ENCODE data around the gene C7orf25.

The C7orf25 gene

GRCh38 chr7:42930889-42931288 lies 19.0 kb upstream of the C7orf25 start (continued):
- TF ChIP-seq PRDM6 (tag by site-specific recombination; IDR thresholded peaks at IDR 0.05), result peak; percentile 82
- TF ChIP-seq ZNF600 (tag by site-specific recombination; IDR thresholded peaks at IDR 0.05), result no peak

GRCh38 chr7:42929449-42929848 lies 17.6 kb upstream of the C7orf25 start:
- Histone ChIP-seq H3K4me3 (ENCODE audit: low read depth, low read length) (no peak overlapping the region), H3K9me3 (ENCODE audit: control insufficient read depth, insufficient read depth, low read depth, low read length) (no peaks in the 10 kb centered on the region), H3K27ac (ENCODE audit: extremely low read depth, low read depth, low read length) (no peak overlapping the region), H3K4me1 (ENCODE audit: control insufficient read depth, insufficient read depth, low read length) (no peaks in the 10 kb centered on the region), H3K36me3 (ENCODE audit: control insufficient read depth in 2 of 2, insufficient read depth in 1 of 2, low read length in 2 of 2) (peaks cover 27 to 36% of the 10 kb centered on the region in 2 experiments)
- TF ChIP-seq ZNF692 (tag by site-specific recombination; IDR thresholded peaks at IDR 0.05) (no peak), ZNF529 (tag by site-specific recombination; IDR thresholded peaks at IDR 0.05; ENCODE audit: insufficient replicate concordance) (no peak), ZNF596 (tag by site-specific recombination; IDR thresholded peaks at IDR 0.05) (no peak)
- CTCF ChIA-PET, result interaction anchor here (0.7 to 4.4 kb wide), 3 partner anchors 44 to 989 kb away, joined by 3 to 11 read pairs (median 3); no protein-coding TSS in a partner anchor
- POLR2A ChIA-PET, result interaction anchor here (1.6 kb wide), 1 partner anchor 14 kb away, joined by 4 read pairs; no protein-coding TSS in a partner anchor

GRCh38 chr7:42928754-42929153 lies 16.9 kb upstream of the C7orf25 start:
- H3K4me3 ChIP-seq (ENCODE audit: low read depth, low read length), result no peak overlapping the region
- peaks cover 33 to 37% of the 10 kb centered on the region in 2 experiments for H3K36me3 ChIP-seq (ENCODE audit: control insufficient read depth in 2 of 2, insufficient read depth in 1 of 2, low read length in 2 of 2)
- no peak overlapping the region for H3K27ac ChIP-seq (ENCODE audit: extremely low read depth, low read depth, low read length)
- ChIA-PET POLR2A (interaction anchor here (1.6 kb wide), 1 partner anchor 14 kb away, joined by 4 read pairs; no protein-coding TSS in a partner anchor), CTCF (interaction anchor here (1.4 kb wide), 1 partner anchor 179 kb away, joined by 3 read pairs; no protein-coding TSS in a partner anchor)
- H3K9me3 ChIP-seq (ENCODE audit: control insufficient read depth, insufficient read depth, low read depth, low read length), result no peaks in the 10 kb centered on the region
- H3K4me1 ChIP-seq (ENCODE audit: control insufficient read depth, insufficient read depth, low read length), result no peaks in the 10 kb centered on the region
- peak; percentile 60; the same call in 1 of the 2 replicates for TF ChIP-seq ZNF121 (tag by site-specific recombination; IDR thresholded peaks at IDR 0.05)
- no peak for TF ChIP-seq TCF7L2 (IDR thresholded peaks at IDR 0.05; ENCODE audit: borderline replicate concordance, low read depth, low read length)
- TF ChIP-seq ZBTB17 (tag by site-specific recombination; IDR thresholded peaks at IDR 0.05), result peak; percentile 91

GRCh38 chr7:42926204-42926603 lies 14.3 kb upstream of the C7orf25 start:
- no peaks in the 10 kb centered on the region for H3K4me1 ChIP-seq (ENCODE audit: control insufficient read depth, insufficient read depth, low read length)
- no peak for TF ChIP-seq ATF2 (tag by site-specific recombination; IDR thresholded peaks at IDR 0.05; ENCODE audit: low read depth)
- no peak for TF ChIP-seq ZNF473 (tag by site-specific recombination; IDR thresholded peaks at IDR 0.05)
- no peak for TF ChIP-seq GLIS2 (tag by site-specific recombination; IDR thresholded peaks at IDR 0.05)
- no peak for TF ChIP-seq YY1 (tag by site-specific recombination; IDR thresholded peaks at IDR 0.05)
- no peak for TF ChIP-seq PRDM2 (tag by site-specific recombination; IDR thresholded peaks at IDR 0.05; ENCODE audit: borderline replicate concordance)
- no peak for TF ChIP-seq ZNF157 (tag by site-specific recombination; IDR thresholded peaks at IDR 0.05)
- no peak for TF ChIP-seq ZNF76 (tag by site-specific recombination; IDR thresholded peaks at IDR 0.05; ENCODE audit: borderline replicate concordance, low read depth)
- no peak for TF ChIP-seq SP3 (tag by site-specific recombination; IDR thresholded peaks at IDR 0.05)
- TF ChIP-seq OSR2 (tag by site-specific recombination; IDR thresholded peaks at IDR 0.05), result no peak
- TF ChIP-seq ZFP41 (tag by site-specific recombination; IDR thresholded peaks at IDR 0.05; ENCODE audit: borderline replicate concordance), result no peak
- TF ChIP-seq TRIM28 (IDR thresholded peaks at IDR 0.05; ENCODE audit: borderline replicate concordance, low read length), result no peak

More at GRCh38 chr7:42926204-42926603, 14.3 kb upstream of the C7orf25 start:
- H3K27ac ChIP-seq (ENCODE audit: extremely low read depth, low read depth, low read length), result no peak overlapping the region
- ChIA-PET CTCF (interaction anchor here (0.6 kb wide), 3 partner anchors 13 to 999 kb away, joined by 3 to 5 read pairs (median 4); no protein-coding TSS in a partner anchor), POLR2A (interaction anchor here (1.1 kb wide), 1 partner anchor 15 kb away, joined by 3 read pairs; no protein-coding TSS in a partner anchor)
- no peak overlapping the region for H3K4me3 ChIP-seq (ENCODE audit: low read depth, low read length)
- H3K36me3 ChIP-seq (ENCODE audit: control insufficient read depth in 2 of 2, insufficient read depth in 1 of 2, low read length in 2 of 2), result peaks cover 57 to 63% of the 10 kb centered on the region in 2 experiments
- H3K9me3 ChIP-seq (ENCODE audit: control insufficient read depth, insufficient read depth, low read depth, low read length), result no peaks in the 10 kb centered on the region
